RPMI7951 (cell line): Measurements from ENCODE around the gene RAD9A. TPM values are rescaled to one million over a fixed set of nuclear protein-coding genes. Genes with fewer than 3 reads are reported as not detected.

Experiments
- DNase-seq: peaks from one replicate; pipeline ENCODE4 v3.0.0-alpha.2; 2012; ENCODE audit warnings: low read depth
- total RNA-seq: library from RNA; depleted of rRNA; stranded (reverse); fragments of >200 nt; shearing (Covaris generic); gene quantifications from 2 replicates; pipeline ENCODE4 v1.2.3, GENCODE V29; 2014

RAD9A gene
- total RNA-seq, 1 experiment from 2014 or later: 13.8 TPM

GRCh38 chr11:67373648-67374570 lies 17.9 kb upstream of the RAD9A start:
- DNase-seq: peak; percentile 99

DNA sequence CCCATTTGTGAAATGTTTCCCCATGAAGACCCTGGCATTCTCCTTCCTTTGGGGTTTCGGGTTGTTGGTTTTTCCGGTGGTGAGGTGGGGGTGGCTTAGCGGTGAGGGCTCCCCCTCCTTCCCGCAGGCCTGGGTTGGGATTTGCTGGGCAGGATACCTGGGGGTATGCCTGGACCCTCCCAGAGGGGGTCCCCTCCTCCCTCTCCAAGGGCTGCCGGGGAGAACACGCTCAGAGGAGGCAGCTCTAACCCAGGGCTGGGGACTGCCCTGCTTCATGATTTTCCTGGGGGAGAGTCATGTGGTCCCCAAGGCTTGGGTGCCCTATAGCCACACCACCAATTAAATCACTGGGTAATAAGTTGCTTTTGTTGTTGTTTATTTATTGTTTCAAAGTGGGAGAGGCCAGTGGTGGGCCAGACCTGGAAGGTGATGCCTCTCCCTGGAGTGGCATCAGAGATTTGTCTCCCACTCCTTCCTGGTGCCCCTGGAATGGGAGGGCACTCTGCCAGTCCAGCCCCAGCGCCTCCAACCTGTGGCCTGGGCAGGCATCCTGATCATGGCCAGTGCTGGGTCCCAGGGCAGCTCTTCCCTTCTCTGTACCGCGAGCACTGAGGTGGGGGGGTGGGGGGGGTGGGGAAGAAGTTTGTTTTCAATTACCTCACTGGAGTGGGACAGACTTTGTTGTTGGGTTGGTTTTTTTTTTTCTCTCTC lies 17.1 kb upstream of the RAD9A start:
- no peak for DNase-seq

DNA sequence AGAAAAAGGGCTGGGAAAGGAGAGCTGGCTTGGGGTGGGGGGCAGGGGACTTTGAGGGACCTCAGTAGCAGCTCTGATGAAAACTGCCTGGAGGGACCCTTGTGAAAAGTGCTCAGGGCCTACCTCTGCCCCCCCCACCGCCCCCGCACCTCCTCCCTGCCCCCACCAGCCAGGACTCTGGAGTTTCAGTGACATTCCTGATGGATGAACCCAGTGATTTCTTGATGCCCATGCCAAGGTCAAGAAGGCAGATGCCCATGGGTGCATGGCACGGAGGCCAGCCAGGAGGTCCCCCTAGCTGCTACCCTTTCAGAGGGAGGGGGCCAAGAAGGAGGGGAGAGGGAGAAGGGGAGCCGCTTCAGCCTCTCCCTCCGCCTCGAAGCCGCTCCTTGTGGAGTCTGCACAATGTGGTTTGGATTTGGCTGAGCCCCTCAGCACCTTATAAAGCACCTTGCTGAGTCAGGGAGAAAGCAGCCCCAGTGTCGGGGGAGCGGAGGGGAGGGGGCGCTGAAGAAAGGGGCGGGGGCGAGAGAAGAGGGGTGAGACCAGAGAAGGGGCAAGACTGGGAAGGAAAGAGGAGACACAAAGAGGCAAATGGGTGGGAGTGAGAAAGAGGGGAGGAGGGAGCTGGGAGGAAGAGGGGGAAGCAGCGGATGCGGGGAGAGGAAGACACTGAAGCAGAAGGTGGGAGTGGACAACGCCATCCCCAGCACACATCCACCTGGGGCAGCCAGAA lies 16.3 kb upstream of the RAD9A start:
- no peak for DNase-seq

- no peak for DNase-seq
Measured at GRCh38 chr11:67376063-67376820, 15.5 kb upstream of the RAD9A start.

DNA sequence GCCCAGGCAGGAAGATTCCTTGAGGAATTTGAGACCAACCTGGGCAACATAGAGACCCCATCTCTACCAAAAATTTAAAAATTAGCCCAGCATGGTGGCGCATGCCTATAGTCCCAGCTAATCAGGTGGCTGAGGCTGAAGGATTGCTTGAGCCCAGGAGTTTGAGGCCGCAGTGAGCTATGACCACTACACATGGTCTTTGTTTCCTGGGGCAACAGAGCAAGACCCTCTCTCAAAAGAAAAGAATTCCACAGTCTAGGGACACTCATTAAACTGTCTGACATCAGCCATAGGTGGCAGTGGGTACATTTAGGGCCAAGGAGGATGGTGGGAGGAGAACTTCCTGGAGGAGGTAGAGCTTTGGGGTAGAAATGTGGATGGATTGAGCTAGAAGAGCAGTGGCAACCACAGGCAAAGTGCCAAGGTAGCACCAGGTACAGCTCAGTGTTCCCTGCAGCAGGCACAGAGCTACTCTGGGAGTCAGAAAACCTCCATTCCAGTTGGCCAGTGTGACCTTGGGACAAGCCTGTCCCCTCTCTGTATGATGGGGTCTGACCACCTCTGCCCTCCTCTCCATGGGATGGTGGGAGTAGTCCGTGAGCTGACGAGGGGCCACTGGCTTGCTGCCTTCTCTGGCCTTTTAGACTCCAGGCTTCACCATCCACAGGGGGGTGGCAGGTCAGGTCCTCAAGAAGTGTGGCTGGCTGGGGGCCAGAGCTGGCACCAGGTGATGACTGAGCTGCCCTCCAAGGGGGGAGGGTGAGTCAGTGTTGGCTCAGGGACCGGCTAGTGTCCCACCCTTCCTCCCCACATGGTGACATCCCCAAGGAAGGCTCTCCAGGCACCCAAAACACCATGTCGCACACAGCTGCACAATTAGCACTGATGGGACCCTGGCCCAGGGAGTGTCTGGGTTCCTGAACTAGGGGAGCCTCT lies 14.6 kb upstream of the RAD9A start:
- no peak for DNase-seq

DNA sequence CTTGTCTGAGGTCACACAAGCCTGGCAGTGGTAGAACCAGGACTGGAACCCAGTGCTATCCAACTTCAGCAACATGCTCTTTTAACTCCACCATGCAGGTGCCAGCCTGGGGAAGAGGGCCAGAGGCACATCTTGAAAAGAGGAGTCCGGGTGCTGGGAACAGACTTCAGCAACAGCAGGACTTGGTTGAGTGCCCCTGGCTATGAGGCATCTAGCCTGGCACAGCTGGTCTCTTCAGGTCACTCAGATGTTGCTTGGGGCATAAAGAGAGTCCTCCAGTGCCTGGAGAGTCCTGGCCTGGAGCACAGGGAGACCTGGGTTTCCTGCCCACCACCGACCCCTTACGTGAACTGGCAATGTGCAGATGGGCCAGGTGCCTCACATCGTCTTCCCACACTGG lies 13.2 kb upstream of the RAD9A start:
- DNase-seq: no peak

- DNase-seq: peak; percentile 87
Measured at GRCh38 chr11:67379061-67380058, 12.4 kb upstream of the RAD9A start.

- no peak for DNase-seq
Measured at GRCh38 chr11:67381244-67381972, 10.4 kb upstream of the RAD9A start.

DNA sequence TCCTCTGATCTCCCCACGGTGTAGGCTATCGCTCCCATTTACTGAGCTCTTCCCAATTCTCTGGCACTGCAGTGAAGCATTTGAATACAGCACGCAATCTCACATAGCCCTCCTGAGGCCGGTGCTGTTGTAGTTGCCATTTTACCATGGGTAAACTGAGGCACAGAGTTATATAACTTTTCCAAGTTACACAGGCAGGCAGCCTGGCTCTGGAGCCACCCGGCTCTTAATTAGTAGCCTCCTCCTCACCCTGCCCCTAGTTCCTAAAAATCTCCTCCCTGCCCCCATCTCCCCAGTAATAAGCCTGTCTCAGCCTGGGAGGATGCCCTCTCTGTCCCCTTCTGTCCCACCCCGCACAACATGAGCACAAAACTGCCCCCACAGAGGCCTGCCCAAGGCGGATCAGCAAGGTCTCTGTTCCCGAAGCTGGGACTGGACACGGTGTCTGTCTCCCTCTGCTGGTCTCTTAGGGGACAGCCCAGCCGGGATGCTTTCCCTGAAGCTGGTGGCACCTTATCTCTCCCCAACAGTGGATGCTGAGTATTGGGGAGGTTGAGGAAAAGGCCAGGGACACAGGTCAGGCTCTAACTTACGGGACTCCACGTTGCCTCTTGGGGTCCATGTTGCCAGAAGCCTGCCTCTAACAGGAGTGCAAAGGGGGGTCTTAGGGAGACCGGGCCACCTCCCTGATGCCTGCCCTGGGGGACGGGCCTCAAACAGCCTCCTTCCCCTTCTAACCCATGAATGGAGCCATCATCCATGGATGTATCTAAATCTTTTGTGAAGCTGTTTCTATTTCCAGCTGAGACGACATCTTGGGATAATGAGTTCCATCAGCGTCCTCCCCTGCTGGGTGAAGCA lies 9.3 kb upstream of the RAD9A start:
- peak; percentile 74 for DNase-seq

DNA sequence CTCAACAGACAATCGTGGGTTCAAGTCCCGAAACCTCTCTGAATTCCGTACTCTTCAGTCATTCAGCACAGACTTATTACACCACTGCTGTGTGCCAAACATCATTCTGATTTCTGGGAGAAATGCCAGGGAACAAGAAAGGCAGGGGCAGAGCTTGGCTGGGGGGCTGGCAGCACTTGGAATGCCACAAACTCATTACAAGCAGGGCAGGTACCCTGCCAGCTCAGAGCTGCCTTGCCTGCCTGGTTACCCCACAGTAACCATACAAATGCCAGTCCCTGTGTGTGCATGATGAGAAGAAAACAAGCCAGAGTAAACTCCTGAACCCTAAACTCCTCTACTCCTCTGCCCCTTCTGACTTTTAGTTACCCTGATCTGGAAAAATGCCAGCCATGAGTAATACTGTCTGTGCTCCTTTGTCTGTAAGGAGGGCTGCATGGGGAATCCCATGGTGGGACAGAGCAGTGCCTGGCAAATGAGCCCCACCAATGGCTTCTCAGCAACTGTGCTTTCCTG lies 6.9 kb upstream of the RAD9A start:
- DNase-seq: peak; percentile 64

DNA sequence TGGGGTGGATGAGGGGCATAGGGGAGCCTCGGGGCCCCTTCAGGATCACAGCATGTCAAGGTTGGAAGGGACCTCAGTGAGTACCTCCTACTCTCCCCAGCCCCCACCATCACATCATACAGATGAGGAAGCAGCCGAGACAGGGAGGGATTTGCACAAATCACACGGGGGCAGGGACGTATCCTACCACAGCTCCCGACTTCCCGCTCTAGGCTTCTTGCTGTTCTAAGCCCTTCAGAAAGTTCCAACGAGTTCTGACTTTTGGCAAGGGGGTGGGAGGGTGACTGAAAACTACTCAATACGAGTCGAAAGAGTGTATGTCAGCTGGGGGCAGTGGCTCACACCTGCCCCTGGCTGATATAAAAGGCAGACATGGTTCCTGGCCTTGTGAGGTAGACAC lies 4.7 kb upstream of the RAD9A start:
- no peak for DNase-seq

DNA sequence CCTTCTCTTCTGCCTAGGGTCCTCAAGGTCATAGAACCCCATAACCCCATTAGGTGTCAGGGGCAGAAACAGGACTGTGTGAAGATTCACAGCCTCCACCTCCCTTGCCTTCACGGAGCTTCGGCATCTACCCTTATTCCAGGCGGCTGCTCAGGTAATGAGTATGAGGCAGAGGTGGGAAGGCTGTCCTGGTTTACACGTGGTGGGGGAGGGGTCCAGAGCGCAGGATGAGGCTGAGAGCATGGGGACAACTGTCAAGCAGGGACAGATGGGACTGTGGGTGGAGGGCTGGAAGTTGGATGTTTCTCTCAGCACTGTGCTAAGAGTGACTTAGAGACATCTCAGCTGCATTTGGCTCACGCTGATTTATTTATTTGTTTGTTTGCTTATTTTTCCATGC lies 4.3 kb upstream of the RAD9A start:
- no peak for DNase-seq

- DNase-seq: no peak
Measured at GRCh38 chr11:67389477-67389876, 2.3 kb upstream of the RAD9A start.

GRCh38 chr11:67390947-67391303 lies 861 bp upstream of the RAD9A start:
- no peak for DNase-seq

- DNase-seq: no peak
Measured at GRCh38 chr11:67392183-67392715, 463 bp downstream of the RAD9A start.

GRCh38 chr11:67393437-67393836 lies 1.7 kb downstream of the RAD9A start:
- DNase-seq: no peak

- DNase-seq: no peak
Measured at GRCh38 chr11:67393990-67394389, 2.2 kb downstream of the RAD9A start.
